ENCODE data around the gene TMEM91. TPM values are rescaled to one million over a fixed set of nuclear protein-coding genes. Genes with fewer than 3 reads are reported as not detected.

Gene TMEM91
- total and polyA plus RNA-seq, 9 of the 15 experiments (the other 6 are each of a cell fraction or from before 2014, with no cell fraction given): 1.2 to 5.2 (median 2.7) TPM

DNA sequence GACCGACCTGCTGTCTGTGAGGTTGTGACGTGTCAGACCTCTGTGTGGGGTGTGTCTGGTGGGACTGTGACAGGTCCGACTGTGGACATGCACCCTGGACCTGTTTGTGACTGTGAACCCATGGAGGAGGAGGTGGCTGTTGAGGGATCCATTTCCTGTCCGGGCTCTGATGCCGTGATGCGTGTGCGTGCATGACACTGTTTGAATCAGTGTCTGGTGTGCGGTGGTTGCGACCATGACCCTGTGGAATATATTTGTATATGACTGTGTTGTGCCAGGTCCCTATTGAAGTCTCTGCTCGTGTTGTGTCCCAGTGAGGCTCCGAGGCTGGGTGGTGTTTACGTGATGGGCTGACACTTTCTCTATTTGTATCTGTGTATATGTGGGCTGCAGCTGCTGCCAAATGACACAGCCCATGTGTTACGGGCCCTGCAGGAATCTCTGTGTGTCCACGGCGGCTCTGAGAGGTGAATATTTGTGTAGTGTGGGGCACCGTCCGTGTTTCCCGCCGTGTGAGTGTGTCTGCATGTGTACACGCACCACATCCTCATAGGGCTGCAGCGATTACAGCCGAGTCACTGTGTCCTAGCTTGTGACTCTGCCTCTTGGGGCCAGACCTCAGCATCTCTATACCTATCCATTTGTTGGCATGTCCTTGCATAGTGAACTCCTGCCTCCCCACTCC lies 48.0 kb upstream of the TMEM91 start (continued):
- TF ChIP-seq, protein P1, sequence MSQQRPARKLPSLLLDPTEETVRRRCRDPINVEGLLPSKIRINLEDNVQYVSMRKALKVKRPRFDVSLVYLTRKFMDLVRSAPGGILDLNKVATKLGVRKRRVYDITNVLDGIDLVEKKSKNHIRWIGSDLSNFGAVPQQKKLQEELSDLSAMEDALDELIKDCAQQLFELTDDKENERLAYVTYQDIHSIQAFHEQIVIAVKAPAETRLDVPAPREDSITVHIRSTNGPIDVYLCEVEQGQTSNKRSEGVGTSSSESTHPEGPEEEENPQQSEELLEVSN (IDR thresholded peaks at IDR 0.05; ENCODE audit: borderline replicate concordance in 1 of 2, extremely low read depth in 1 of 2, insufficient read depth in 1 of 2, insufficient read length in 1 of 2, low read depth in 1 of 2, low read length in 1 of 2, poor library complexity in 1 of 2, severe bottlenecking in 1 of 2): no peak
- TF ChIP-seq ZNF121 (CRISPR knock-in tag; conservative IDR thresholded peaks at IDR 0.05) (no peak), ERF (CRISPR knock-in tag; IDR thresholded peaks at IDR 0.05) (0 out of 2 replicates have a peak, but pooled peaks have one; percentile 36), CHCHD3 (CRISPR knock-in tag; IDR thresholded peaks at IDR 0.05) (no peak), DIDO1 (tag; IDR thresholded peaks at IDR 0.05; ENCODE audit: low read depth) (no peak), EHMT2 (IDR thresholded peaks at IDR 0.05) (no peak), ZNF431 (CRISPR knock-in tag; IDR thresholded peaks at IDR 0.05) (no peak), ZNF561 (CRISPR knock-in tag; conservative IDR thresholded peaks at IDR 0.05) (no peak), MAFF (IDR thresholded peaks at IDR 0.05; ENCODE audit: low read length) (peak; percentile 7; the same call in 1 of the 2 replicates), ZC3H11A (IDR thresholded peaks at IDR 0.05; ENCODE audit: low read depth, low read length) (no peak), NCOA1 (IDR thresholded peaks at IDR 0.05; ENCODE audit: low read depth) (no peak), ZNF175 (CRISPR knock-in tag; IDR thresholded peaks at IDR 0.05; ENCODE audit: low read depth) (no peak), NR2C1 (IDR thresholded peaks at IDR 0.05) (no peak), NR2C1 (tag; IDR thresholded peaks at IDR 0.05) (no peak), L3MBTL2 (IDR thresholded peaks at IDR 0.05) (no peak)
- TF ChIP-seq, protein P2, sequence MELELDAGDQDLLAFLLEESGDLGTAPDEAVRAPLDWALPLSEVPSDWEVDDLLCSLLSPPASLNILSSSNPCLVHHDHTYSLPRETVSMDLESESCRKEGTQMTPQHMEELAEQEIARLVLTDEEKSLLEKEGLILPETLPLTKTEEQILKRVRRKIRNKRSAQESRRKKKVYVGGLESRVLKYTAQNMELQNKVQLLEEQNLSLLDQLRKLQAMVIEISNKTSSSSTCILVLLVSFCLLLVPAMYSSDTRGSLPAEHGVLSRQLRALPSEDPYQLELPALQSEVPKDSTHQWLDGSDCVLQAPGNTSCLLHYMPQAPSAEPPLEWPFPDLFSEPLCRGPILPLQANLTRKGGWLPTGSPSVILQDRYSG (tag; conservative IDR thresholded peaks at IDR 0.05; ENCODE audit: low read depth): no peak
- TF ChIP-seq, protein P3, sequence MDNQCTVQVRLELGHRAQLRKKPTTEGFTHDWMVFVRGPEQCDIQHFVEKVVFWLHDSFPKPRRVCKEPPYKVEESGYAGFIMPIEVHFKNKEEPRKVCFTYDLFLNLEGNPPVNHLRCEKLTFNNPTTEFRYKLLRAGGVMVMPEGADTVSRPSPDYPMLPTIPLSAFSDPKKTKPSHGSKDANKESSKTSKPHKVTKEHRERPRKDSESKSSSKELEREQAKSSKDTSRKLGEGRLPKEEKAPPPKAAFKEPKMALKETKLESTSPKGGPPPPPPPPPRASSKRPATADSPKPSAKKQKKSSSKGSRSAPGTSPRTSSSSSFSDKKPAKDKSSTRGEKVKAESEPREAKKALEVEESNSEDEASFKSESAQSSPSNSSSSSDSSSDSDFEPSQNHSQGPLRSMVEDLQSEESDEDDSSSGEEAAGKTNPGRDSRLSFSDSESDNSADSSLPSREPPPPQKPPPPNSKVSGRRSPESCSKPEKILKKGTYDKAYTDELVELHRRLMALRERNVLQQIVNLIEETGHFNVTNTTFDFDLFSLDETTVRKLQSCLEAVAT (IDR thresholded peaks at IDR 0.05): peak in 1 of 2 experiments; percentile 22; a peak in 1 of 4 replicates
- TF ChIP-seq, protein P4, sequence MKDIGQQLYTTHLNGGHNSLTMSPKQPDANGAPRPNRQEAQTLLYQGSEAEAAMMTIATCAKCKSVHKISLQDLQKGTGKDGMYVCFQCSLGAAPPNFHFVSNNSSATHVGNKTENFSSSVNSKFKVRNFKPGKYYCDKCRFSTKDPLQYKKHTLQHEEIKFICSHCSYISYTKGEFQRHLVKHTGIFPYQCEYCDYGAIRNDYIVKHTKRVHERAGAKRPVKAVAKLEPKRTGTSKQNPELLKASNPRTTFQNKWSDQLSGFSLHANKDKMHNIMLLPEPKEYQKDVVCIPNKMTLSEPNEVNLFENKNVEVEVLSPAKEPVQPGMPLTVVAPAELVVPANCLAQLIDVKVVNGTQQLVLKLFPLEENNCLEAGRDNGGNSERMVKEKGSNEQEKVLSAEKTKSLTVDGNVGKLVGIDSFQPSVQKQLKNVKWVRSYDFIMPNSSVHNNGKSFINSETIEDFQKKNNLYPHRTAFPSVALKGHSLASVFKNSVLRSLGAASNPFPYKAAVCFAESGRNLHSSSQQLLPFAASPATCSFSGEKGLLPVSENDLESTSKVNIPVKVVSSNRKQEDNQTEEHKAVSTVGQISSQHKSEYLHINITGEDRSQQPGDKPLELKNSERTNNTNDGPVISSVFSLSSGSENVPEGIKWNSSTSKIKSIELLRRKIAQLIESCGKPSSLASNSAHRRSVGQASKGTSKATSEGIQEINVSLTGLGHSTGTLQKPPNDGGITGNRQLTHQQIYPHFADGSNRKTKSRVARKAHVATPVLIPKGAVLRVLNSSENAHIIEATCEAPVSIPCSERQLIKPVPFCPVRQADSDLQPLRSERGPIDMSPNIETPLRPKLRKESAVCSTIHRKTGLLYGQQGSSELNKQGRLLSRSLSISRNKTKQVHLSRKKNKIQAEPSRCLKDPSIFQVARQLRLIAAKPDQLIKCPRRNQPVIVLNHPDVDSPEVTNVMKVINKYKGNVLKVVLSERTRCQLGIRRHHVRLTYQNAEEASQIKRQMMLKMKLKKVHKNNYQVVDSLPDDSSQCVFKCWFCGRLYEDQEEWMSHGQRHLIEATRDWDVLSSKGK (CRISPR knock-in tag; IDR thresholded peaks at IDR 0.05): no peak
- TF ChIP-seq, protein P5, sequence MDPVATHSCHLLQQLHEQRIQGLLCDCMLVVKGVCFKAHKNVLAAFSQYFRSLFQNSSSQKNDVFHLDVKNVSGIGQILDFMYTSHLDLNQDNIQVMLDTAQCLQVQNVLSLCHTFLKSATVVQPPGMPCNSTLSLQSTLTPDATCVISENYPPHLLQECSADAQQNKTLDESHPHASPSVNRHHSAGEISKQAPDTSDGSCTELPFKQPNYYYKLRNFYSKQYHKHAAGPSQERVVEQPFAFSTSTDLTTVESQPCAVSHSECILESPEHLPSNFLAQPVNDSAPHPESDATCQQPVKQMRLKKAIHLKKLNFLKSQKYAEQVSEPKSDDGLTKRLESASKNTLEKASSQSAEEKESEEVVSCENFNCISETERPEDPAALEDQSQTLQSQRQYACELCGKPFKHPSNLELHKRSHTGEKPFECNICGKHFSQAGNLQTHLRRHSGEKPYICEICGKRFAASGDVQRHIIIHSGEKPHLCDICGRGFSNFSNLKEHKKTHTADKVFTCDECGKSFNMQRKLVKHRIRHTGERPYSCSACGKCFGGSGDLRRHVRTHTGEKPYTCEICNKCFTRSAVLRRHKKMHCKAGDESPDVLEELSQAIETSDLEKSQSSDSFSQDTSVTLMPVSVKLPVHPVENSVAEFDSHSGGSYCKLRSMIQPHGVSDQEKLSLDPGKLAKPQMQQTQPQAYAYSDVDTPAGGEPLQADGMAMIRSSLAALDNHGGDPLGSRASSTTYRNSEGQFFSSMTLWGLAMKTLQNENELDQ (CRISPR knock-in tag; IDR thresholded peaks at IDR 0.05; ENCODE audit: borderline replicate concordance): no peak

Data from K562 (cell line).